ENCODE data around the gene MON1B.

MON1B gene

DNA sequence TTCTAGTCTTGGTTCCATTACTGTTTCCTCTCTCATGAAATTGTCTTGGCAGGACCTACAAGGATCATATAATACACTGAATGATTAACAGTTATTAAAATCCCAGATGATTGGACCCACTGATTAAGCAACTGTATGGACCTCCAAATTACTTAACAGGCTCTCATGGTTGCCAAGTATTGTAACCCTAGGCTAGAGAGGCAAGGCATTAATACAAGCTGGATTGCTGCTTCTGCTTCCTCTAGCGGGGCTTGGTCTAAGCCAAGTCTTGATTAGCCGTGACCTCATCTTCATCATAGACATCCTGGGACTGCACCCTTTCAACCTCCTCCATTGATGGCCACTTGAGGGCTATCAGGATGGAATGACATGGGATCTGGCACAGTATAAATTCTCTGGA, 55.2 kb downstream of the MON1B start:
- DNase-seq (ENCODE audit: low read depth, low spot score), result no peak

DNA sequence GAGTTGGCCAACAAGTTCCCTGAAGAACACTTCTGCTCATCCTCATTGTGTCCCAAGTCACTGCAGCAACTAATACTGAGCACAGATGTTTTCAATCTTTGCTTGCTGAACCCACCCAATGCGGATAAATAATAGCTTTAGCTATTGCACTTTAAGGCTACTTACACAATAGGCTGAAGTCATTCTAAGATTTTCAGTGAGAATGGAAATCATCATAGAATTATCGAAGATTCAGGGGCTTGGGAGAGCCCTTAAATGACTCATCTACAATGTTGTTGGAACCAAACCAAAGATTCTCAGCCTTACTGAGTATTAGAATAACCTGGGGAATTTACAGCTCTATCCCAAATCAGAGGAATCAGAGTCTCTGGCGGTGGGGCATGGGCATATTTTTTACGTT, 59.4 kb downstream of the MON1B start:
- DNase-seq (ENCODE audit: low read depth, low spot score), result no peak

All from smooth muscle cell of the brain vasculature (primary cell).